ENCODE data around the gene MAN1C1. TPM values are rescaled to one million over a fixed set of nuclear protein-coding genes. Genes with fewer than 3 reads are reported as not detected.

The MAN1C1 gene
- total and polyA plus RNA-seq, 9 of the 15 experiments (the other 6 are each of a cell fraction or from before 2014, with no cell fraction given): 0.04 to 0.44 (median 0.10) TPM; not detected in 3

DNA sequence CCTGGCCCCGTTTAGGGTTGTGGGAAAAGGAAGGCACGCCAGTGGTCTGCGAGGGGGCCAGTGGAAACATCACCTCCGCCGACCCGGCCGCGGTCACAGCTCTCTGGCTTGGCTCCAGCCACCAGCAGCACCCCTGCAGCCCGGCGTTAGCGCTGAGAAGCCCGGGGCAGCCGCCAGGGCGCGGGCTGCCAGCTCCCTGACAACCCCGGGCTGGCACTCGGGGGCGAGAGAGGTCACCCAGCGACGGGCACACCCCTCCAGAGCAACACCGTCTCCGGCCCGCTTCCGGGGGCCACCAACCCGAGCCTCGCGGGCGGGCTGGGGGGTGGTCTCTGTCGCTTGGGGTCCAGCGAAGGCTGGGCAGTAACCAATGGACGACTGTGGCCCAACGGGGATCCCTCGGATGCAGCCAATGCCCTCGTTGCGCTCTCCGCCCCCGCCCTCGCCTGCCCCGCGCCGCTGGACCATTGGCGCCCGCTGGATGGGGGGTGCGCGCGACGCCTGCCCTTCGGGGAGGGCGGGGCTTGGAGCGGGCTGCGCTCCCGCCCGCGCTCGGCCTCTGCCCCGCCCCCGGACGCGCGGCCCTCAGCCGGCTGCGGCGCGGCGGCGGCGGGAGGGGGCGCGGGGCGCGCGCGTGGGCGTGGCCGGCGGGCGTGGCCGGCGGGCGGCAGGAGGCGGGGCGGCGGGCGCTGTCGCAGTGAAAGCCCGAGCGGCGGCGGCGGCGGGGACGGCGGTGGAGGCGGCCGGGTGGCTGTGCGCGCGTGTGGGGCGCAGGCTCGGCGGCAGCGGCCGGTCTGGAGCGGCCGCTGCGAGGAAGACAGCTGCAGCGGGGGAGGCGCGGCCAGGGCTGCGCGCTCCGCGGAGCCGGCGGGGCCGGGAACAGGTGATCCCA is at the start of gene MAN1C1 (continued):
- TF ChIP-seq ID3 (CRISPR knock-in tag; IDR thresholded peaks at IDR 0.05) (no peak), ID3 (tag; IDR thresholded peaks at IDR 0.05) (no peak), THRB (CRISPR knock-in tag; conservative IDR thresholded peaks at IDR 0.05) (no peak), RAD51 (IDR thresholded peaks at IDR 0.05; ENCODE audit: borderline replicate concordance, low read depth) (no peak), NRF1 (conservative IDR thresholded peaks at IDR 0.05 in 1 of 2, IDR thresholded peaks at IDR 0.05 in 1 of 2) (peak; percentile 72 to 79), ZNF695 (CRISPR knock-in tag; IDR thresholded peaks at IDR 0.05) (no peak), ZNF184 (CRISPR knock-in tag; IDR thresholded peaks at IDR 0.05) (no peak), BRD9 (IDR thresholded peaks at IDR 0.05; ENCODE audit: low read depth, partially characterized antibody) (no peak), TCFL5 (CRISPR knock-in tag; conservative IDR thresholded peaks at IDR 0.05) (no peak), GATAD2B (IDR thresholded peaks at IDR 0.05; ENCODE audit: borderline replicate concordance) (no peak; the same call in 1 of the 2 replicates), FOXJ3 (CRISPR knock-in tag; IDR thresholded peaks at IDR 0.05) (no peak), TRIM24 (IDR thresholded peaks at IDR 0.05) (no peak), FOXA1 (IDR thresholded peaks at IDR 0.05; ENCODE audit: borderline replicate concordance) (no peak), WHSC1 (IDR thresholded peaks at IDR 0.05; ENCODE audit: low read length) (no peak), ZFP91 (CRISPR knock-in tag; IDR thresholded peaks at IDR 0.05) (no peak), GTF2A2 (tag; IDR thresholded peaks at IDR 0.05) (no peak)
- TF ChIP-seq, protein P1, sequence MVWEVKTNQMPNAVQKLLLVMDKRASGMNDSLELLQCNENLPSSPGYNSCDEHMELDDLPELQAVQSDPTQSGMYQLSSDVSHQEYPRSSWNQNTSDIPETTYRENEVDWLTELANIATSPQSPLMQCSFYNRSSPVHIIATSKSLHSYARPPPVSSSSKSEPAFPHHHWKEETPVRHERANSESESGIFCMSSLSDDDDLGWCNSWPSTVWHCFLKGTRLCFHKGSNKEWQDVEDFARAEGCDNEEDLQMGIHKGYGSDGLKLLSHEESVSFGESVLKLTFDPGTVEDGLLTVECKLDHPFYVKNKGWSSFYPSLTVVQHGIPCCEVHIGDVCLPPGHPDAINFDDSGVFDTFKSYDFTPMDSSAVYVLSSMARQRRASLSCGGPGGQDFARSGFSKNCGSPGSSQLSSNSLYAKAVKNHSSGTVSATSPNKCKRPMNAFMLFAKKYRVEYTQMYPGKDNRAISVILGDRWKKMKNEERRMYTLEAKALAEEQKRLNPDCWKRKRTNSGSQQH (CRISPR knock-in tag; IDR thresholded peaks at IDR 0.05): no peak
- TF ChIP-seq, protein P2, sequence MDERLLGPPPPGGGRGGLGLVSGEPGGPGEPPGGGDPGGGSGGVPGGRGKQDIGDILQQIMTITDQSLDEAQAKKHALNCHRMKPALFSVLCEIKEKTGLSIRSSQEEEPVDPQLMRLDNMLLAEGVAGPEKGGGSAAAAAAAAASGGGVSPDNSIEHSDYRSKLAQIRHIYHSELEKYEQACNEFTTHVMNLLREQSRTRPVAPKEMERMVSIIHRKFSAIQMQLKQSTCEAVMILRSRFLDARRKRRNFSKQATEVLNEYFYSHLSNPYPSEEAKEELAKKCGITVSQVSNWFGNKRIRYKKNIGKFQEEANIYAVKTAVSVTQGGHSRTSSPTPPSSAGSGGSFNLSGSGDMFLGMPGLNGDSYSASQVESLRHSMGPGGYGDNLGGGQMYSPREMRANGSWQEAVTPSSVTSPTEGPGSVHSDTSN (CRISPR knock-in tag; IDR thresholded peaks at IDR 0.05; ENCODE audit: low read depth): no peak
- TF ChIP-seq, protein P2 (tag; conservative IDR thresholded peaks at IDR 0.05; ENCODE audit: low read depth): no peak
